NCI-H2107 treated with DMSO at 0.1 percent for 48 hours (cell line): ENCODE measurements around the gene HSPB1.
"Not testable (repeated sequence)": the region's sequence is repeated elsewhere in the genome, so short reads cannot be mapped to it uniquely, and the experiment has no call there.

ENCODE experiments used
- DNase-seq: peaks from one replicate; lab custom pipeline; 2025; ENCODE audit not compliant: unreplicated experiment; lab: John Stamatoyannopoulos, UW

HSPB1 gene

DNA sequence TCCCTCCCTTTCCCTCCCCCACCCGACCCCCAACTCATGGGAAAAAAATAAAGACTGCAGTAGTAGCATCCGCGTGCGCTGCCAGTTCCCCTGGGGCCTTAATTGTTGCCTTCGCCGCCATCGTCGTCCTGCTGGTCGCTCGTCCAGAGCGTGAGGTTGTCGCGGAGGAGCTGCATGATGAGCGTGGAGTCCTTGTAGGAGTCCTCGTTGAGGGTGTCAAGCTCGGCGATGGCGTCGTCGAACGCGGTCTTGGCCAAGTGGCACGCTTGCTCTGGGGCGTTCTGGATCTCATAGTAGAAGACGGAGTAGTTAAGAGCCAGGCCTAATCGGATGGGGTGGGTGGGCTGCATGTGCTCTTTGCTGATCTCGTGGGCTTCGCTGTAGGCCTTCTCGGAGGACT lies 27.0 kb downstream of the HSPB1 start:
- no peak for DNase-seq

DNA sequence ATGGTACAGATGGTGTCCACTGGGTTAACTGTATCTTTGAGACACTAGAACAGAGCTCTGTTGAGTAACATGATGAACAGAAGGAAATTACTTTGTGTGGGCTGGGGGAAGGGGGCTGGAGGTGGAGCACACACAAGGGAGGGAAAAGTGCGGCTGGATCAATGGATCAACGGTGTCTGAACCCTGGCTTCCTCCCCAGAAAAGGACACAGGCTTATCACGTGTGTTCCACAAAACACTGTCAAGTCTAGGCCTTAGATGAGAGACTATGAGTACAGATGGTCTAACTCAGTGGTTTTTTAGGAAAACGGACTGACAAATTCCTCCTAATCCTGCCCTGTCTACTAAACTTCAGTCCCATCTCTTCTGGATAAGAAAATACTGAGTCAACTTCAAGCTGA lies 27.8 kb downstream of the HSPB1 start:
- no peak for DNase-seq

DNA sequence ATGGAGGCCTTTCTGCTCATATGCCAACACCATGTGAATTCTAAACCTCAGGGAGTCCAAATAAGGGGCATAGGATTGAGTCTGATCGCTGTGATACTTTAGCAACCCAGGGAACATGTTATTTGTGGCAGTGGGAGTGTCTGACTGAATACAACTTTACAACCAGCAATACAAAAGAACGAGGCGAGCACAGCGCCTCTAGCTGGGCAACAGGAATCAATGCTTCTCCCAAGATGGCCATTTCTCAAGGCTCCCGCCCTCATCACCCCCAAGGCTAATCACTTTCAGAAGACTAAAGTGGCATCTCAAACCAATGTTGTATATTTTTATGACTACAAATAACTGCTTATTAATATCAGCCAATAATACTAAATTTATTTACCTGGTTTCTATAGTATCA lies 28.2 kb downstream of the HSPB1 start:
- no peak for DNase-seq

DNA sequence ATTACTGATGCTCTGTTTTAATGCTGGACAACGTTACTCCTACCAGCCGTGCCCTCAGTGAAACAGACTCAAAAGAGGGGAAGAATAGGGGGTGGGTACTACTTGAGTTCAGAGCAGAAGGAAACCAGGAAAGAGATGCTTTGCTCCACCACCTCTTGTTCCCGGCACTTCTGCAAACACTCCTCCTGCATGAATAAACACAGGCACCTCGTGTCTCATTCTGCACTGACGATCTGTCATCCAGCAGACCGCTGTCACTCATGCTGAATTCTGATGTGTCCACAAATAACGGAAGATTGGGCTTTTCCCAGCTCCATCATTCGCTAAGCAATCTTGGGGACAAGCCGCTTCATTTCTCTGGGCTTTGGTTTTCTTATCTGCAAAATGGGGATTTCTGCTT lies 29.6 kb downstream of the HSPB1 start:
- no peak for DNase-seq

DNA sequence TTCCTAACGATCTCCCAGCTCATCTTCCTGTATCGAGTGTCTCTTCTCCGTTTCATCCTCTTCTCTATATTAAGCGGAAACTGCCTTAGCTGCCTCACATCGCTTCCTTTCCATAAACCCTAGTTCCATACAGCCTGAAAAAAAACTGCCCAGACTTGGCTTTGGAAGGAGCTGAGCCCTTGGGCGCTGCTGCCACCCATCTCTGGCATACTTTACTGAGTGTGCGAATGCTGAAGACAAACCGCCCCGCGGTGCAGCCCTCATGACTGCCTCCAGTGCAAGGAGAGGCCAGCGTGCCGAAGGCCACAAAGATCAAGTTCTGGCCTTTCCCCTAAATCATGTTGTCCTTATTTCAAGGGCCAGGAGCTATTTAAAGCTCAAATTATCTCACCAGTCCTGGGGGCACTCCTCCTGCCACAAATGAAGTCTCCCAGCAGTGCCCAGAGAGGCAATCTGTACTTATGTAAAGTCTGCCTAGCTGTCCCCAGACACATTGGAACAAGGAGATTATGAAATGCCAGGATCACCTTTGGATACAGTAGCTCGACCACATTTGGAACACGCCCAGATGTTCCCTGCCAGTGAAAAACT lies 31.1 kb downstream of the HSPB1 start:
- no peak for DNase-seq

DNA sequence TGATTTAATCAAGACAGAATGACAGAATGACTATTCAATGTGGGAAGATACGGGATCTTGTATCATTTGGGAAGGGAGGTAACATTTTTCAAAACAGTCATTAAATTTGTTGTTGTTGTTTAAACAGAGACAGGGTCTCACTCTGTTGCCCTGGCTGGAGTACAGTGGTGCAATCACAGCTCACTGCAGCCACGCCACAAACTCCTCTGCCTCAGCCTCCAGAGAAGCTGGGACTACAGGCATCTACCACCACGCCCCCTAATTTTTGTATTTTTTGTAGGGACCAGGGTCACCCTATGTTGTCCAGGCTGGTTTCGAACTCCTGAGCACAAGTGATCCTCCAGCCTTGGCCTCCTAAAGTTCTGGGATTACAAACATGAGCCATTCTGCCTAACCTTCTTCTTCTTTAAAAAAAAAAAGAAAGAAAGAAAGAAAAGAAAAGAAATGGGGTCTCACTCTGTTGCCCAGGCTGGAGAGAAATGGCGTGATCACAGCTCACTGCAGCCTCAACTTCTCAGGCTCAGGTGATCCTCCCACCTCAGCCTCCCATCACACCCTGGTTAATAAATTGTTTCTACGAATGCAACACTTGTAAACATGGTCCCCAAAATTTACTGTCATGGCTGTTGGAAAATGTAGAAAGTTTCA lies 32.0 kb downstream of the HSPB1 start:
- DNase-seq: no peak

DNA sequence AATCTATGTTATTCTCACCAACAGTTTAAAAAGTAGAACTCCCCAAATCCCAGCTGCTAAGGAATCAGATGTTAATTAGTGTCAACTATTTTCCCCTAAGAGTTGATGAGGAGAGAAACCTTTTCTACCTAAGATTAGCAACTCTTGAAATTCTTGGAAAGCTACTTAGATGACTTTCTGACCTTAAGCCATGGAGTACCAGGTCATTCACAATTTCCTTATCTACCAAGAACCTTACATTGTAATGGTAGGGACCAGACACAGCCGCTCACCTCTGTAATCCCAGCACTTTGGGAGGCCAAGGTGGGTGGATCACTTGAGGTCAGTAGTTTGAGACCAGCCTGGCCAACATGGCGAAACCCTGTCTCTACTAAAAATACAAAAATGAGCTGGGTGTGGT lies 32.9 kb downstream of the HSPB1 start:
- DNase-seq: not testable (repeated sequence)

DNA sequence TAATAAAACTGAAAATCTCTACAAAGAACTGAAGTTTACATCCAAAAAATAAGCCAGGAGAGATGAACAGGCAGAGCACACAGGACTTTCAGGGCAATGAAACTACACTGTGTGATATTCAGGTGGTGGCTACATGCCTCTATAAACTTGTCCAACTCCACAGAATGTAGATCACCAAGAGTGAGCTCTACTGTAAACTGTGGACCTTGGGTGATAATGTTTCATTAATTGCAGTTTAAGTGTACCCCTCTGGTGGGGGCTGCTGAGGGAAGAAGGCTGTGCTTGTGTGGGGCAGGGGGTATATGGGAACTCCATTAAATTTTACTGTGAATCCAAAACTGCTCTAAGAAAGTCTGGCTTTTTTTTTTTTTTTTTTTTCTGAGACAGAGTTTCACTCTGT lies 33.6 kb downstream of the HSPB1 start:
- DNase-seq: no peak

DNA sequence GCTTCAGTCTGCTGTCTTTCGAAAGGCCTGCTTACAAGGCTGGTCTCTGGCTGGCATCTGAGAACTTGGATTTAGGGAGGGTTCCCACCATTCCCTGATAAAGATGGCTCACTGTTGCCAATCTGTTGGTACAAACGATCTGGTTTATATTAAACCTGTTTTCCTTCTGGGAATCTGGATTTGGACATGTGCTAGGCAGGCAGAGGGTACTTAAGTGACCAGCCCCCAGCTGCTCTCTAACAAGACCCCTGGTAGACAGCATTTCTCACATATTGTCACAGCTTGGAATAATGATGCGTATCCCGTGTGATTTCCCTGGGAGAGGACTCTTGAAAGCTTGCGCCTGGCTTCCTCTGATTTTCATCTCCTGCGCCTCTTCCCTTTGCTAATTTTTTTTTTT lies 34.7 kb downstream of the HSPB1 start:
- no peak for DNase-seq

DNA sequence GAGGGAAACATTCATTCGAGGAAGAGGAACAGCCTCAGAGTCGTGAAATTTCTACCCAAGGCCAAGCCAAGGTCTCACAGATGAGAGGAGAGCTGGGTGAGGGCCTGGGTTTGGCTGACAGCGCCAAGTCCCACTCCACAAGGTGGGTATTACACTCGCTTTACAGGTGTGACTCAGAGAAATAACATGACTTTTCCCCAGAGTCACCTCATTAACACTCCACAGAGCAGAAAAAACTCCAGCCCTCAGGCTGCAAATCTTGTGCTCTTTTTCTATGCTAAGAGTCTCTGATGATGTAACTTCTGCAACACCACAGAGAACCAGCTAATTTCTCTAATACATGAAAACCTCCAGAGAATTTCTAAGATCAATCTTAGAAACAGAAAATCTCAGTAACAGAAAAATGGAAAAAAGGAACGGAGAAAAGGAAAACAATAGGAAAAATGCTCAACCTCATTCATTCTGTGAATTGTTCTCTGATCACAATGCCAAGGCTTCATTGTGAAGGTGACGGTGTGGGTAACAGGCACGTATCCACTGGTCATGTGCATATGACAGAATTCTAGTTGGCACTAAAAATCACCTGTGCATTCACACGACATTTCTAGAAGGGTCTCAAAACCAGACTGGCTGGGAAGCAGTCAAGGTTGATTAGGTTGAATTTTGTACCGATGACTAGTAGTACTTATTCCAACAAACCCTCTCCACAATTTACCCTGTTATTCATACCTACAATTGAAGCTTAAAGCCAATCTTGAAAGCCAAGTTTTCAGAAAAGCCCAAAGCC lies 36.0 kb downstream of the HSPB1 start:
- no peak for DNase-seq

DNA sequence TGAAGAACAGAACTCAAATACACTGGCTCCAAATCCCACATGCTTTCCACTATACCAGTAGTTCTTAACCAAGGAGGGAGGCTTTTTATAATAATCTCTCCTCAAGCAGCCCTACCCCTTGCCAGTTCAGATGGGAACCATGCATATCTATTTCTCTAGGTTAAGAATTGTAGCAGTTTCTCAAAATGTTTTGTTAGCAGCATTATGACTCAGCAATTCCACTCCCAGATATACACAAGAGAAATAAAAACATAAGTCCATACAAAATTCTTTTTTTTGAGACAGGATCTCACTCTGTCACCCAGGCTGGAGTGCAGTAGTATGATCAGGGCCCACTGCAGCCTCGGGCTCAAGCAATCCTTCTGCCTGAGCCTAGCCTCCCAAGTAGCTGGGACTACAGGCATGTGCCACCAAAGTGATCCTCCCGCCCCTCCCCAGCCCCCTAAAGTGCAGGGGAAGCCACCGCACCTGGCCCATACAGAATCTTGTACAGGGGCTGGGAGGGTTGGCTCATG lies 38.2 kb downstream of the HSPB1 start:
- DNase-seq: no peak

DNA sequence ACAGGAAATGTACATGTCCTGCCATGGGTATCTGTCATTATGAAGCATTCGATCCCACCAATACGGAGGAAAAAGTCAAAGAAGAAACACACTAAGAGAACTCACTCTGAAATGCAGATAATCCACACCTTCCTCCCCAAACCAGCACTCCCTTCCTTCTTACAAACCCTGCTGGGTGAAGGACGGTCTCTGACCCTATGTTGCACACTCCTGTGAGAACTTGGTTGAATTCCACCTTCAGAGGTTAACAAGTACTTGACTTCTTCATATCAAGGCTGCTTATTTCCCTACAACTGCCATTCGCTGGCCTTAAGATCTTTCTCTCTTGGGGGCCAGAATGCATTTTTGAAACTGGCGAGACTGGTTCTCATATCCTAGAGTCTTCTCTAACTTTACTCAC lies 39.7 kb downstream of the HSPB1 start:
- no peak for DNase-seq

DNA sequence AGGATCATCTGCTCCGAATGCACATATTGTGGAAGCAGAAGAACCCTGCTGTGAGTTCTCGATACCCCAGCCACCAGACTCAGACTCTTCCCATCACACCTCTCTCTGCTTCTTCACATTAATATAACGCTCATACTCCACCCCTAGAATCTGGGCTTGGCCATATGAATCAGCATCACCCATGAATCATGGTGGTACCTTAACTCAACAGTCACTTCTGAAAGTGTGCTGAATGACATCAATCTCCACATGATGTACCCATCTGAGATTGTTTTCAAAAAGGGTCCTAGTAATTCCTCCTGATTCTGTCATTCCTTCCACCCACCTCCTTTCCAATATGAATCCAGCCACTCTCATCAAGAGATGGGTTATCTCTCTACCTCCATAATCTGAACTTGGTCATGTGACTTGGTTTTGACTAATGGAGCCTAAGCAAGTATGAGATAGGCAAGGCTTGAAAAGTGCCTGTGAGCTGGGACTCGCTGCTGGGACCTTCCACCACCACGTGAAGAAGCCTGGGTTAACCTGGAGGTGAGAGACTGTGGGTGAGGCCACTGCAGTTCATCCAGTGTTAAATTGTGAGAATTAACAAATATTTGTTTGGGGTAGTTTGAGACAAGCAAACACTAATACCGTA lies 40.9 kb downstream of the HSPB1 start:
- DNase-seq: no peak

DNA sequence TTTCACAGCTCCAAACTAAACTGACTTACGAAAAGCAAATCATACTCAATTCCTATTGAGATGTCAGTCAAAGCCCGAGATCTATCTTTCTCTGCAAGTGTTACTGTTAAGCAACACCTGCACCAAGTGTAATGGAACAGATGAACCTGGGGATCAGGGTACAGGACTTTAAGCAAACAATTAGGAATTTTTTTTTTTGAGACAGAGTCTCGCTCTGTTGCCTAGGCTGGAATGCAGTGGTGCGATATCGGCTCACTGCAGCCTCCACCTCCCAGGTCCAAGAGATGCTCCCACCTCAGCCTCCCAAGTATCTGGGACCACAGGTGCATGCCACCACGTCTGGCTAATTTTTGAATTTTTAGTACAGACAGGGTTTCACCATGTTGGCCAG lies 41.5 kb downstream of the HSPB1 start:
- DNase-seq: no peak

DNA sequence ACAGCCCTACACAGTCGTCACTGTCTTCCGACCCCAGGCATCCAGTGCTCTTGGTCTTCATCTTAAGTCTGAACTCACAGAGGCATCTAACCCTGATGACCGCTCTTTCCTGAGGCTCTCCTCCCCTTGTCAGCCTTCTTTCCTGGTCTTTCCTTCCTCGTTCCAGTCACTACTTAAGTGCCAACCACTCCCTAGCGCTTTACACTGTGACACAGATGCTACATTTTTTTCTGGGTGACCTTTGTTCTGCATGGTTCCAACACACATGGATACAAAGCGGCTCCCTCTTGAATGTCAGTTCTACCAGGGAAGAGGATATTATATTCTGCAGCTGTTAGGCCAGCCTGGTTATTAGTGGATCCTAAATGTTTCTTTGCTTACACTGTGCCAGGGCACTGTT lies 43.6 kb downstream of the HSPB1 start:
- no peak for DNase-seq

DNA sequence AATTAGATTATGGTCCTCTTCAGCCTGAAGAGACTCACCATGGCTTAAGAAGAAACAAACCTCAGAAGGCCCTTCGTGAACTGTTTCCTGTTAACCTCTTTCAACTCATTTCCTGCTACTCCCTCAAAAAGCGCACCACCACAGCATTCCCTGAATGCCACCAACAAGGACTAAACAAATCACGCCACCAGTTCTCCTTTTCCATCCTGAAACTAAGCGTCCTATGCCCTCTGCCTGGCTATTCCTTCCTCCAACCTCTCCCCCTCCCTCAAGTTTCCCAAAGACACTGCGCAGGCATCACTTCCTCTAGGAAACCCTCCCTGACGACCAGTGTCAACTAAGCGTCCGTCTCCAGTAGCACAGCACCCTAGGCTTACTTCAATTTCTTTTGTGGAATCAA lies 44.3 kb downstream of the HSPB1 start:
- DNase-seq: no peak

DNA sequence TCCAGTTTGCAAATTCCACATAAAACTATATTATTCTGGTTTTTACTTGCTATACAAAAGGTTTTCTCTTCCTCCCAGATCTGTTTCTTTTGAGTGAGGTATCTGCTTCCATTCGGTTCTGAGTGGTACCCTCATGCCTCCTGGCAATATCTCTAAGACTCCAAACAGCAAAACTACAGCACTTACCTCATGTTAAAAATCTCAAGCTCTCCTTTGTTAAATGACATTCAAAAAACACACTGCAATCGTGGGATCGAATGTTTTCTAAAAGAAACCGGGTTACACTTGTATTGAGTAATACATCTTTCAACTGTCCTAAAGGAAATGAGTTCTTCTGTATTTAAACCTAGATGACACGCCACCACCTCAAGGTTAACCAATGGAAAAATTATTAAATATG lies 45.2 kb downstream of the HSPB1 start:
- DNase-seq: no peak

DNA sequence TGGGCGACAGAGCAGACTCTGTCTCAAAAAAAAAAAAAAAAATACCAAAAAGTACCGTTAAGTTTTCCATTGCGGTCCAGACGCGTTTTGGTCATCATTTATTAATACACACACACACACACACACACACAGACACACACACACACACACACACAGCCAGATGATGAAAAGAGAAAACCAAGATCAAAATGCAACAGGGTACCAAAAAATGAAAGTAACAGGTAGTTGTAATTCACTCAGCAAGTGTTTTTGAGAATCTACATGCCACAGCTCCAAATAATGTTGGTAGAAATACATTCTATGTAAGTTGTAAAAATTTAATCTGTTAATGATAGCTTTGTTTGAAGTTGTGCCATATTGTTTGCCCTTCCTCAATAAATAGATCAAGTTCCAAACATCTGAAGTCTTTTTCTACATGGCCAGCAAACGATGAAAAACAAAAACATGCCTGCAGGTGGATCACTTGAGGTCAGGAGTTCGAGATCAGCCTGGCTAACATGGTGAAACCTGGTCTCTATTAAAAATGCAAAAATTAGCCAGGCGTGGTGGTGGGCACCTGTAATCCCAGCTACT lies 46.9 kb downstream of the HSPB1 start:
- DNase-seq: no peak

DNA sequence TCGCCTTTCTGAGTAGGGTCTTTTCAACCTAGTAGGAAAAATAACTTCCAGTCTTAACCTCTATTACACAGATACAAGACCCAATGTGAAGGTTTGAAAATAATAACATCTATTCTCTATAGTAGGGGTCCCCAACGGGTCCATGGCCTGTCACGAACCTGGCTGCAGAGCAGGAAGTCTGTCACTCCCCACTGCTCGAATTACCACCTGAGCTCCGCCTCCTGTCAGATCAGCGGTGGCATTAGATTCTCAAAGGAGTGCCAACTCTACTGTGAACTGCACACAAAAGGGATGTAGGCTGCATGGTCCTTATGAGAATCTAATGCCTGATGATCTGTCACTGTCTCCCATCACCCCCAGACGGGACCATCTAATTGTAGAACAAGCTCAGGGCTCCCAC lies 48.9 kb downstream of the HSPB1 start:
- no peak for DNase-seq

DNA sequence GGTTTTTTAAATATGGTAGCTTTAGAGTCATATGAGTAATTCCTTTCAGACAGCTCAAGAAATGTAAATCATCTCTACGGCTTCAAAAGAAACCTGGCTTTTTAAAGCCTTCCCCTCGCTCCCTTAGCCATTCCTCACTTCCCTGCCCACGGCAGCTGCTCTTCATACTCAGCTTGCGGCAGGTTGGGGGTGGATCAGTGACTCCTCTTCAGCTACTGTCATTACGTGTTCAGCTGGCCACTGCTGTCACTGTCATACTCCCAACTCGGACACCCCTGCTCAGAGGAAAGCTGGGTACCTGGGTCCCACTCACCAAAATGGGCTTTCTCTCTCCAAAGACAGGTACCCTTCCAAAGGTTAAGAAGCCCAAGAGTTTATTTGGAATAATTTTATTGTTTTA lies 49.7 kb downstream of the HSPB1 start:
- DNase-seq: no peak

DNA sequence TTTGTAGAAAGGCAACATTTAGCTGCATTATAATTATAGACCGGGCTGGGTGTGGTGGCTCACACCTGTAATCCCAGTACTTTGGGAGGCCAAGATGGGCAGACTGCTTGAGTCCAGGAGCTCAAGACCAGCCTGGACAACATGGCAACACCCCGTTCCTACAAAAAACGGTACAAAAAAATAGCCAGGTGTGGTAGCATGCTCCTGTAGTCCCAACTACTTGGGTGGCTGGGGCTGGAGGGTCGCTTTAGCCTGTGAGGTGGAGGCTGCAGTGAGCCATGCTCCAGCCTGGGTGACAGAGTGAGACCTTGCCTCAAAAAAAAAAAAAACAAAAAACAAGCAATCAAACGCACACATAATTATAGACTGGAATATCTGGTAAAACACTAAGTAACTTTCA lies 51.3 kb downstream of the HSPB1 start:
- DNase-seq: no peak
